ENCODE measurements around the gene PEAK1.

DNA sequence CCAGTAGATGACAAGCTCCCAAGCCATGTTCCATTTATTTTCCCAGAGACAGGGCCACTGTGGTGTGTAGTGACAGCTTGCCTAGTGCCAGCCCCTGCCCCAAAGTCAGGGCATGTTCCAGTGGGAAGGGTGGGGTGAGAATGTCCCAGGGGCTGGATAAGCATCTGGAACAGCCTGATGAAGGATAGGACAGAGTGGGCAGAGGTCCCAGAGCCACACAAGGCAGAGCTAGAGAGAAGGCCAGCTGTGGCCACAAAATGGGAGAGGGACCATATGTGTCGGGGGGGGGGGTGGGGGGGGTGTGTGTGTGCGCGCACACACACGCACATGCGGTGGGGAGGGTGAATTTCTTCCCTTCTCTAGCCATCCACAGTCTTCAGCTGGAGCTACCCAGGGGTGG lies 322.0 kb downstream of the PEAK1 start:
- TF ChIP-seq, protein P1, sequence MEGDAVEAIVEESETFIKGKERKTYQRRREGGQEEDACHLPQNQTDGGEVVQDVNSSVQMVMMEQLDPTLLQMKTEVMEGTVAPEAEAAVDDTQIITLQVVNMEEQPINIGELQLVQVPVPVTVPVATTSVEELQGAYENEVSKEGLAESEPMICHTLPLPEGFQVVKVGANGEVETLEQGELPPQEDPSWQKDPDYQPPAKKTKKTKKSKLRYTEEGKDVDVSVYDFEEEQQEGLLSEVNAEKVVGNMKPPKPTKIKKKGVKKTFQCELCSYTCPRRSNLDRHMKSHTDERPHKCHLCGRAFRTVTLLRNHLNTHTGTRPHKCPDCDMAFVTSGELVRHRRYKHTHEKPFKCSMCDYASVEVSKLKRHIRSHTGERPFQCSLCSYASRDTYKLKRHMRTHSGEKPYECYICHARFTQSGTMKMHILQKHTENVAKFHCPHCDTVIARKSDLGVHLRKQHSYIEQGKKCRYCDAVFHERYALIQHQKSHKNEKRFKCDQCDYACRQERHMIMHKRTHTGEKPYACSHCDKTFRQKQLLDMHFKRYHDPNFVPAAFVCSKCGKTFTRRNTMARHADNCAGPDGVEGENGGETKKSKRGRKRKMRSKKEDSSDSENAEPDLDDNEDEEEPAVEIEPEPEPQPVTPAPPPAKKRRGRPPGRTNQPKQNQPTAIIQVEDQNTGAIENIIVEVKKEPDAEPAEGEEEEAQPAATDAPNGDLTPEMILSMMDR (conservative IDR thresholded peaks at IDR 0.05; ENCODE audit: low read length): no peak
- no peak for TF ChIP-seq EZH2phosphoT487 (IDR thresholded peaks at IDR 0.05; ENCODE audit: borderline replicate concordance, low read depth, low read length)

Data from OCI-LY7 (cell line).